ENCODE data around the gene HYLS1. TPM values are rescaled to one million over a fixed set of nuclear protein-coding genes. Genes with fewer than 3 reads are reported as not detected.

The HYLS1 gene
- total and polyA plus RNA-seq, 10 of the 15 experiments (the other 5 are each of a cell fraction or from before 2014, with no cell fraction given) = 11.7 to 35.1 (median 17.6) TPM

DNA sequence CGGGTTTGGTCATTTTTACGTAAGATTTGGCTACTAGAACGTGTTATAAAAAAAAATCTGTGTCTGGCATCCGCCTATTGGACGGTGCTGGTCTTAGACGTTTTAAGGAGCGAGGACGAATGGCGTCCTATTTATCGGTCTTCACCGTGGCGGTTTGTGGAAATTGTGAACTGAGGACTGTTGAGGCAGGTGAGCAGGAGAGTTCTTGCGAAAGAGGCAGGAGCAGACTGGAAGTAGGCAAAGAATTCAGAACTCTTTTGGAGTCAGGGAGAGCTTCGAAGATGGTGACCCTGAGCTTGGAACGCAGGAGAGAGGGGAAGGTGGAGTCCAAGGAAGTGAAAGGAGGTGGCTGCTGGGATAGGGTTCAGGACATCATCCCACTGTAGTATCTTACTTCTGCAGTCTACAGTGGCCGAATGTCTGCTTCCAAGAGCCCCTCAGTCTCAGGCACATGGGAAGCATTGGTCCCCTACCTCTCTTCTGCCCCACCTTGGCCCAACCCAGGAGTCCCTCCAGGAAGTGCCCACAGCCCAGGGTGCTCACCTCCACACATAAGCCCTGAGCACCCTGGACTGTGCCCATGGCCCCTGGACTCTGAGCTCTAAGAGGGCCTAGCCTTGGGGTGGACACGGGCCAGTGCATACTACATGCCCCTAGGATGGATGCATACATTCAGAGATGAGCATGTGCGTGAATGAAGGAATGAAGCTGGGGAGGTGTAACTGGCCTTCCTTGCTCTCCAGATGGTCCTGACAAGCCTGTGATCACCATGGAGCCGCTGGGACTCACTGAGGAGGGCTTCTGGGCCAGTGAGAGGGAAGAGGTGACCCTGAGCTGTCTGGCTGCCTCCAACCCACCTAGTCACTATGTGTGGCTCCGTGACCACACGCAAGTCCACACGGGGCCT, 62.1 kb downstream of the HYLS1 start:
- RAD21 ChIA-PET (ENCODE audit: unreplicated experiment) = no interaction called here
- 61% methylated on average over 22 of the region's 22 CpGs for WGBS (ENCODE audit: insufficient coverage, insufficient replicate concordance, low lambda C conversion rate, missing lambda C conversion rate)
- no peak overlapping the region for H2AFZ ChIP-seq (ENCODE audit: control insufficient read depth, low read depth, low read length)
- DNase-seq (ENCODE audit: low read depth, low spot score) = no peak
- no peaks in the 10 kb centered on the region for H3K36me3 ChIP-seq (ENCODE audit: control insufficient read depth in 2 of 2, insufficient read depth in 2 of 2, low read length in 1 of 2)
- TF ChIP-seq, protein P1, sequence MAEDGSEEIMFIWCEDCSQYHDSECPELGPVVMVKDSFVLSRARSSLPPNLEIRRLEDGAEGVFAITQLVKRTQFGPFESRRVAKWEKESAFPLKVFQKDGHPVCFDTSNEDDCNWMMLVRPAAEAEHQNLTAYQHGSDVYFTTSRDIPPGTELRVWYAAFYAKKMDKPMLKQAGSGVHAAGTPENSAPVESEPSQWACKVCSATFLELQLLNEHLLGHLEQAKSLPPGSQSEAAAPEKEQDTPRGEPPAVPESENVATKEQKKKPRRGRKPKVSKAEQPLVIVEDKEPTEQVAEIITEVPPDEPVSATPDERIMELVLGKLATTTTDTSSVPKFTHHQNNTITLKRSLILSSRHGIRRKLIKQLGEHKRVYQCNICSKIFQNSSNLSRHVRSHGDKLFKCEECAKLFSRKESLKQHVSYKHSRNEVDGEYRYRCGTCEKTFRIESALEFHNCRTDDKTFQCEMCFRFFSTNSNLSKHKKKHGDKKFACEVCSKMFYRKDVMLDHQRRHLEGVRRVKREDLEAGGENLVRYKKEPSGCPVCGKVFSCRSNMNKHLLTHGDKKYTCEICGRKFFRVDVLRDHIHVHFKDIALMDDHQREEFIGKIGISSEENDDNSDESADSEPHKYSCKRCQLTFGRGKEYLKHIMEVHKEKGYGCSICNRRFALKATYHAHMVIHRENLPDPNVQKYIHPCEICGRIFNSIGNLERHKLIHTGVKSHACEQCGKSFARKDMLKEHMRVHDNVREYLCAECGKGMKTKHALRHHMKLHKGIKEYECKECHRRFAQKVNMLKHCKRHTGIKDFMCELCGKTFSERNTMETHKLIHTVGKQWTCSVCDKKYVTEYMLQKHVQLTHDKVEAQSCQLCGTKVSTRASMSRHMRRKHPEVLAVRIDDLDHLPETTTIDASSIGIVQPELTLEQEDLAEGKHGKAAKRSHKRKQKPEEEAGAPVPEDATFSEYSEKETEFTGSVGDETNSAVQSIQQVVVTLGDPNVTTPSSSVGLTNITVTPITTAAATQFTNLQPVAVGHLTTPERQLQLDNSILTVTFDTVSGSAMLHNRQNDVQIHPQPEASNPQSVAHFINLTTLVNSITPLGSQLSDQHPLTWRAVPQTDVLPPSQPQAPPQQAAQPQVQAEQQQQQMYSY (CRISPR knock-in tag; IDR thresholded peaks at IDR 0.05) = no peak
- TF ChIP-seq SREBF1 (IDR thresholded peaks at IDR 0.05; ENCODE audit: low read length) = no peak
- TF ChIP-seq RELA (IDR thresholded peaks at IDR 0.05; ENCODE audit: borderline replicate concordance, partially characterized antibody) = no peak
- TF ChIP-seq CHD2 (IDR thresholded peaks at IDR 0.05; ENCODE audit: borderline replicate concordance, low read depth, low read length) = no peak
- TF ChIP-seq PAX8 (IDR thresholded peaks at IDR 0.05) = no peak
- no peak for TF ChIP-seq SPI1 (IDR thresholded peaks at IDR 0.05; ENCODE audit: borderline replicate concordance, insufficient read depth, low read depth, low read length)
- TF ChIP-seq MXI1 (IDR thresholded peaks at IDR 0.05; ENCODE audit: low read depth, low read length) = no peak
- no peak for TF ChIP-seq RB1 (IDR thresholded peaks at IDR 0.05; ENCODE audit: borderline replicate concordance)
- TF ChIP-seq, protein P2, sequence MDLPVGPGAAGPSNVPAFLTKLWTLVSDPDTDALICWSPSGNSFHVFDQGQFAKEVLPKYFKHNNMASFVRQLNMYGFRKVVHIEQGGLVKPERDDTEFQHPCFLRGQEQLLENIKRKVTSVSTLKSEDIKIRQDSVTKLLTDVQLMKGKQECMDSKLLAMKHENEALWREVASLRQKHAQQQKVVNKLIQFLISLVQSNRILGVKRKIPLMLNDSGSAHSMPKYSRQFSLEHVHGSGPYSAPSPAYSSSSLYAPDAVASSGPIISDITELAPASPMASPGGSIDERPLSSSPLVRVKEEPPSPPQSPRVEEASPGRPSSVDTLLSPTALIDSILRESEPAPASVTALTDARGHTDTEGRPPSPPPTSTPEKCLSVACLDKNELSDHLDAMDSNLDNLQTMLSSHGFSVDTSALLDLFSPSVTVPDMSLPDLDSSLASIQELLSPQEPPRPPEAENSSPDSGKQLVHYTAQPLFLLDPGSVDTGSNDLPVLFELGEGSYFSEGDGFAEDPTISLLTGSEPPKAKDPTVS (IDR thresholded peaks at IDR 0.05; ENCODE audit: low read depth, low read length) = no peak
- TF ChIP-seq EP300 (IDR thresholded peaks at IDR 0.05; ENCODE audit: borderline replicate concordance in 1 of 2, control insufficient read depth in 1 of 2, low read depth in 2 of 2, low read length in 2 of 2) = no peak
- no peak for TF ChIP-seq YBX1 (IDR thresholded peaks at IDR 0.05)
- TF ChIP-seq POLR2AphosphoS2 (IDR thresholded peaks at IDR 0.05; ENCODE audit: low read depth, low read length) = no peak
- no peak for TF ChIP-seq ZNF384 (IDR thresholded peaks at IDR 0.05; ENCODE audit: borderline replicate concordance, low read depth, low read length)
- TF ChIP-seq POU2F2 (IDR thresholded peaks at IDR 0.05; ENCODE audit: borderline replicate concordance, low read depth, low read length) = no peak
- TF ChIP-seq KAT2A (conservative IDR thresholded peaks at IDR 0.05; ENCODE audit: control insufficient read depth, low read depth, low read length) = no peak
- TF ChIP-seq TCF12 (IDR thresholded peaks at IDR 0.05; ENCODE audit: low read depth, low read length) = no peak
- no peak overlapping the region for H3K4me3 ChIP-seq
- no peaks in the 10 kb centered on the region for H3K27me3 ChIP-seq (replicated peaks in 1 of 2; ENCODE audit: control insufficient read depth in 2 of 2, insufficient read depth in 2 of 2, low read length in 1 of 2)
- in situ Hi-C loops (cut with MboI) (no loop called here), intact Hi-C loops (cut with micrococcal nuclease; ENCODE audit: unreplicated experiment) (no loop called here)
- BruUV-seq (replicated peaks) = no TSS peak
- CTCF ChIA-PET = interaction anchor here (0.6 kb wide), 1 partner anchor 244 kb away, joined by 3 read pairs; no protein-coding TSS in a partner anchor
- FAIRE-seq = no peak
- H3K4me2 ChIP-seq (ENCODE audit: control insufficient read depth, insufficient read depth) = no peak overlapping the region
- SMC1A ChIA-PET (ENCODE audit: uncharacterized antibody, unreplicated experiment) = interaction anchor here (0.7 kb wide), 1 partner anchor 17 kb away, joined by 3 read pairs; no protein-coding TSS in a partner anchor
- no peaks in the 10 kb centered on the region for H3K4me1 ChIP-seq (ENCODE audit: control insufficient read depth, insufficient read depth, low read length)
- no peaks in the 10 kb centered on the region for H3K79me2 ChIP-seq (ENCODE audit: control insufficient read depth, insufficient read depth, low read length)
- no peak overlapping the region for H3K27ac ChIP-seq (ENCODE audit: control insufficient read depth, insufficient read depth)
- ATAC-seq = no peak
- no peaks in the 10 kb centered on the region for H4K20me1 ChIP-seq (ENCODE audit: control insufficient read depth, insufficient read depth)
- no peak overlapping the region for H3K9ac ChIP-seq (ENCODE audit: control insufficient read depth, insufficient read depth, low read length)
- POLR2A ChIA-PET = interaction anchor here (0.6 kb wide), 1 partner anchor 318 kb away, joined by 4 read pairs; no protein-coding TSS in a partner anchor
- H3K9me3 ChIP-seq (replicated peaks; ENCODE audit: control insufficient read depth, insufficient read depth, low read length) = no peaks in the 10 kb centered on the region
